ENCODE results near the gene PDE7B. TPM values are rescaled to one million over a fixed set of nuclear protein-coding genes. Genes with fewer than 3 reads are reported as not detected.

The PDE7B gene
- total and polyA plus RNA-seq, 4 donors = 0.75 to 5.2 (median 1.3) TPM

GRCh38 chr6:136089876-136090275 lies 238.4 kb downstream of the PDE7B start:
- Histone ChIP-seq H3K36me3 (ENCODE audit: control insufficient read depth in 4 of 4, insufficient read depth in 3 of 4, low read depth in 1 of 4, low read length in 3 of 4) (no peaks in the 10 kb centered on the region), H3K4me3 (ENCODE audit: low read depth in 1 of 3, low read length in 3 of 3) (no peak overlapping the region), H3K27ac (ENCODE audit: low read depth in 1 of 2, low read length in 2 of 2) (no peak overlapping the region), H3K9ac (ENCODE audit: low read depth in 1 of 2, low read length in 2 of 2) (no peak overlapping the region), H3K9me3 (ENCODE audit: control insufficient read depth in 4 of 4, low read length in 3 of 4) (peaks cover 0 to 2% (median 0%) of the 10 kb centered on the region in 4 donors), H3K4me1 (ENCODE audit: control insufficient read depth in 4 of 4, insufficient read depth in 4 of 4, low read length in 3 of 4) (no peaks in the 10 kb centered on the region), H3K27me3 (ENCODE audit: control insufficient read depth in 4 of 4, insufficient read depth in 4 of 4, low read length in 3 of 4) (no peaks in the 10 kb centered on the region)
- no peak for DNase-seq (ENCODE audit: low spot score)
- no peak for TF ChIP-seq FOXA2 (IDR thresholded peaks at IDR 0.05)
- no peak for TF ChIP-seq ZBTB33 (IDR thresholded peaks at IDR 0.05)
- TF ChIP-seq GABPA (IDR thresholded peaks at IDR 0.05 in 1 of 2, conservative IDR thresholded peaks at IDR 0.05 in 1 of 2) = no peak
- no peak for TF ChIP-seq SP1 (IDR thresholded peaks at IDR 0.05)
- TF ChIP-seq ATF3 (IDR thresholded peaks at IDR 0.05) = no peak
- no peak for TF ChIP-seq YY1 (IDR thresholded peaks at IDR 0.05)
- no peak for TF ChIP-seq RAD21 (IDR thresholded peaks at IDR 0.05)
- no peak for TF ChIP-seq MAX (IDR thresholded peaks at IDR 0.05)
- no peak for TF ChIP-seq JUND (IDR thresholded peaks at IDR 0.05)
- TF ChIP-seq NR2F2 (IDR thresholded peaks at IDR 0.05) = no peak
- no peak for TF ChIP-seq TAF1 (conservative IDR thresholded peaks at IDR 0.05)
- no peak for TF ChIP-seq HNF4G (IDR thresholded peaks at IDR 0.05)
- no peak for TF ChIP-seq REST (IDR thresholded peaks at IDR 0.05)
- no peak for TF ChIP-seq FOXA1 (IDR thresholded peaks at IDR 0.05)
- TF ChIP-seq RXRA (IDR thresholded peaks at IDR 0.05) = no peak
- no peak for TF ChIP-seq HNF4A (conservative IDR thresholded peaks at IDR 0.05)
- no peak for TF ChIP-seq CTCF (IDR thresholded peaks at IDR 0.05; ENCODE audit: low read depth, low read length, missing input control)
- 90% methylated on average over 6 of the region's 6 CpGs for WGBS

GRCh38 chr6:136090929-136091328 lies 239.4 kb downstream of the PDE7B start:
- H3K27me3 ChIP-seq (ENCODE audit: control insufficient read depth in 4 of 4, insufficient read depth in 4 of 4, low read length in 3 of 4) = no peaks in the 10 kb centered on the region
- H3K9ac ChIP-seq (ENCODE audit: low read depth in 1 of 2, low read length in 2 of 2) = no peak overlapping the region
- TF ChIP-seq RXRA (IDR thresholded peaks at IDR 0.05) (no peak), MAX (IDR thresholded peaks at IDR 0.05) (no peak), EGR1 (IDR thresholded peaks at IDR 0.05; ENCODE audit: low read depth in 2 of 2) (no peak), NR2F2 (IDR thresholded peaks at IDR 0.05) (no peak)
- peaks cover 0 to 2% (median 0%) of the 10 kb centered on the region in 4 donors for H3K9me3 ChIP-seq (ENCODE audit: control insufficient read depth in 4 of 4, low read length in 3 of 4)
- no peak overlapping the region for H3K4me3 ChIP-seq (ENCODE audit: low read depth in 1 of 3, low read length in 3 of 3)
- 54% methylated on average over 1 of the region's 1 CpG for whole genome bisulfite sequencing
- no peaks in the 10 kb centered on the region for H3K4me1 ChIP-seq (ENCODE audit: control insufficient read depth in 4 of 4, insufficient read depth in 4 of 4, low read length in 3 of 4)
- H3K27ac ChIP-seq (ENCODE audit: low read depth in 1 of 2, low read length in 2 of 2) = no peak overlapping the region
- H3K36me3 ChIP-seq (ENCODE audit: control insufficient read depth in 4 of 4, insufficient read depth in 3 of 4, low read depth in 1 of 4, low read length in 3 of 4) = no peaks in the 10 kb centered on the region
- DNase-seq (ENCODE audit: low spot score) = no peak
